Measurements from ENCODE around the gene XAB2. TPM values are rescaled to one million over a fixed set of nuclear protein-coding genes. Genes with fewer than 3 reads are reported as not detected.

Gene XAB2
- 10 to 100 TPM; 39.5 to 71.7 (median 50.8) TPM for total RNA-seq
- polyA plus RNA-seq: 10 to 100 TPM in 1 of 2 donors, 1 to 10 TPM in 1; 4.2 to 63.0 TPM
- long read RNA-seq, donor 1, transcript XAB2-201 (19 exons, 2,667 nt): major isoform, 13 of 22 reads
- long read RNA-seq, donor 1, partial matches to known transcripts: 6 of 22 reads
- long read RNA-seq, donor 1, other reads (novel, unspliced or antisense): 3 of 22 reads
- long read RNA-seq, donor 2, transcript XAB2-201 (19 exons, 2,667 nt): major isoform, 19 of 25 reads
- long read RNA-seq, donor 2, partial matches to known transcripts: 6 of 25 reads
- long read RNA-seq, donor 2, other reads (novel, unspliced or antisense): 0 of 25 reads
- long read RNA-seq, donor 3, transcript XAB2-201 (19 exons, 2,667 nt): major isoform, 38 of 89 reads
- long read RNA-seq, donor 3, partial matches to known transcripts: 41 of 89 reads
- long read RNA-seq, donor 3, other reads (novel, unspliced or antisense): 10 of 89 reads

- DNase-seq: peak; percentile 95 to 98 (median 97)
- no peaks in the 10 kb centered on the region for H3K27me3 ChIP-seq
- peak within 1 kb of the TSS in 1 of 2 donors; percentile 80 for H3K27ac ChIP-seq
- TF ChIP-seq EP300 (IDR thresholded peaks at IDR 0.05) (no peak), POLR2A (IDR thresholded peaks at IDR 0.05) (peak; percentile 61)
- TF ChIP-seq, protein P1, sequence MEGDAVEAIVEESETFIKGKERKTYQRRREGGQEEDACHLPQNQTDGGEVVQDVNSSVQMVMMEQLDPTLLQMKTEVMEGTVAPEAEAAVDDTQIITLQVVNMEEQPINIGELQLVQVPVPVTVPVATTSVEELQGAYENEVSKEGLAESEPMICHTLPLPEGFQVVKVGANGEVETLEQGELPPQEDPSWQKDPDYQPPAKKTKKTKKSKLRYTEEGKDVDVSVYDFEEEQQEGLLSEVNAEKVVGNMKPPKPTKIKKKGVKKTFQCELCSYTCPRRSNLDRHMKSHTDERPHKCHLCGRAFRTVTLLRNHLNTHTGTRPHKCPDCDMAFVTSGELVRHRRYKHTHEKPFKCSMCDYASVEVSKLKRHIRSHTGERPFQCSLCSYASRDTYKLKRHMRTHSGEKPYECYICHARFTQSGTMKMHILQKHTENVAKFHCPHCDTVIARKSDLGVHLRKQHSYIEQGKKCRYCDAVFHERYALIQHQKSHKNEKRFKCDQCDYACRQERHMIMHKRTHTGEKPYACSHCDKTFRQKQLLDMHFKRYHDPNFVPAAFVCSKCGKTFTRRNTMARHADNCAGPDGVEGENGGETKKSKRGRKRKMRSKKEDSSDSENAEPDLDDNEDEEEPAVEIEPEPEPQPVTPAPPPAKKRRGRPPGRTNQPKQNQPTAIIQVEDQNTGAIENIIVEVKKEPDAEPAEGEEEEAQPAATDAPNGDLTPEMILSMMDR (IDR thresholded peaks at IDR 0.05): no peak
- H3K4me1 ChIP-seq (ENCODE audit: insufficient read depth): peaks cover 13% of the 10 kb centered on the region
- H3K36me3 ChIP-seq: no peaks in the 10 kb centered on the region
- WGBS, 3 donors: 0 to 1% (median 0%) methylated on average over 40 of the region's 40 CpGs
- H3K4me3 ChIP-seq: peak within 1 kb of the TSS; percentile 68
- intact Hi-C loops (cut with DNase I): no loop called here
- H3K9me3 ChIP-seq: no peaks in the 10 kb centered on the region
These were observed at the start of gene XAB2, which contains the start of gene PET100 for GRCh38 chr19:7629347-7630054. Gene XAB2 (minus strand): TSS chr19:7629545. CDS start chr19:7629527, 18 bp downstream. Gene PET100 (plus strand): TSS chr19:7629793. CDS start chr19:7629834, 41 bp downstream.

GRCh38 chr19:7677669-7678311, 48.4 kb upstream of the XAB2 start:
- no peak overlapping the region for H3K4me3 ChIP-seq
- no peaks in the 10 kb centered on the region for H3K36me3 ChIP-seq
- no peak for DNase-seq
- H3K27me3 ChIP-seq: no peaks in the 10 kb centered on the region
- no peaks in the 10 kb centered on the region for H3K9me3 ChIP-seq
- no peak for TF ChIP-seq EP300 (IDR thresholded peaks at IDR 0.05)
- TF ChIP-seq, protein P1 (IDR thresholded peaks at IDR 0.05): no peak
- no peak for TF ChIP-seq POLR2A (IDR thresholded peaks at IDR 0.05)
- WGBS, 3 donors: 43 to 51% (median 48%) methylated on average over 12 of the region's 12 CpGs
- intact Hi-C loops (cut with DNase I): loop anchor here in 2 of 4 donors (5.0 to 10.0 kb wide), 2 partner anchors 320 to 323 kb away; no protein-coding TSS in a partner anchor
- peaks cover 10% of the 10 kb centered on the region for H3K4me1 ChIP-seq (ENCODE audit: insufficient read depth)
- no peak overlapping the region for H3K27ac ChIP-seq

- no peak for TF ChIP-seq POLR2A (IDR thresholded peaks at IDR 0.05)
- TF ChIP-seq, protein P1 (IDR thresholded peaks at IDR 0.05): no peak
- TF ChIP-seq EP300 (IDR thresholded peaks at IDR 0.05): no peak
- intact Hi-C loops (cut with DNase I): loop anchor here in 2 of 4 donors (5.0 to 10.0 kb wide), 2 partner anchors 320 to 322 kb away; no protein-coding TSS in a partner anchor
- 32 to 53% (median 36%) methylated on average over 10 of the region's 10 CpGs for WGBS, 3 donors
- no peak within 1 kb of the TSS for H3K4me3 ChIP-seq
- H3K27ac ChIP-seq: no peak within 1 kb of the TSS
- no peaks in the 10 kb centered on the region for H3K9me3 ChIP-seq
- no peaks in the 10 kb centered on the region for H3K27me3 ChIP-seq
- no peak for DNase-seq
- peaks cover 5% of the 10 kb centered on the region for H3K4me1 ChIP-seq (ENCODE audit: insufficient read depth)
- H3K36me3 ChIP-seq: no peaks in the 10 kb centered on the region
These were observed 47.5 kb upstream of the XAB2 start, which contains the start of gene MCEMP1 for GRCh38 chr19:7676854-7677253. Gene MCEMP1 (plus strand): TSS chr19:7677090. CDS start chr19:7677121, 31 bp downstream.

DNA sequence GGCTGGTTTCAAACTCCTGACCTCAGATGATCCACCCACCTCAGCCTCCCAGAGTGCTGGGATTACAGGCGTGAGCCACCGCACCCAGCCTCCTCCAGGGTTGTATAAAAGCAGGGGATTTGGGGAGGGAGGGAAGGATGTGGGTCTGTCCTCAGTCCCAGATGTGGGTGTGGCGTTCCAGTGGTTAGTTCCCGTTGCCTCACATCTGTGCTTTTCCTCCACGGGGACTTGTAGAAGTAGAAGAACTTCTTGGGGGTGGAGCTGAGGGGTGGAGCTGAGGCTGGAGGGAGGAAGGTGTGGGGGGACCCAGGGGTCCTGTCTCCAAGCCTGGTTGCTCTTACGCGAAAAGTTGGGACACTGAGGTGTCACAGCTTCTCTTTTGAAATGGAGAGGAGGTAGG, 47.0 kb upstream of the XAB2 start:
- Histone ChIP-seq H3K27ac (no peak overlapping the region), H3K36me3 (no peaks in the 10 kb centered on the region), H3K4me1 (ENCODE audit: insufficient read depth) (peaks cover under 1% of the 10 kb centered on the region), H3K4me3 (no peak overlapping the region), H3K27me3 (no peaks in the 10 kb centered on the region), H3K9me3 (no peaks in the 10 kb centered on the region)
- 40 to 44% (median 41%) methylated on average over 7 of the region's 7 CpGs for WGBS, 3 donors
- TF ChIP-seq, protein P1 (IDR thresholded peaks at IDR 0.05): no peak
- TF ChIP-seq POLR2A (IDR thresholded peaks at IDR 0.05) (no peak), EP300 (IDR thresholded peaks at IDR 0.05) (no peak)
- intact Hi-C loops (cut with DNase I): loop anchor here in 2 of 4 donors (5.0 to 10.0 kb wide), 2 partner anchors 319 to 322 kb away; no protein-coding TSS in a partner anchor
- no peak for DNase-seq

Data from ovary (tissue), 10 donors.